ENCODE data around the gene LCN6. TPM values are rescaled to one million over a fixed set of nuclear protein-coding genes. Genes with fewer than 3 reads are reported as not detected.

Gene LCN6
- total and polyA plus RNA-seq, 9 of the 15 experiments (the other 6 are each of a cell fraction or from before 2014, with no cell fraction given) = 0.10 to 0.45 (median 0.37) TPM; not detected in 5

DNA sequence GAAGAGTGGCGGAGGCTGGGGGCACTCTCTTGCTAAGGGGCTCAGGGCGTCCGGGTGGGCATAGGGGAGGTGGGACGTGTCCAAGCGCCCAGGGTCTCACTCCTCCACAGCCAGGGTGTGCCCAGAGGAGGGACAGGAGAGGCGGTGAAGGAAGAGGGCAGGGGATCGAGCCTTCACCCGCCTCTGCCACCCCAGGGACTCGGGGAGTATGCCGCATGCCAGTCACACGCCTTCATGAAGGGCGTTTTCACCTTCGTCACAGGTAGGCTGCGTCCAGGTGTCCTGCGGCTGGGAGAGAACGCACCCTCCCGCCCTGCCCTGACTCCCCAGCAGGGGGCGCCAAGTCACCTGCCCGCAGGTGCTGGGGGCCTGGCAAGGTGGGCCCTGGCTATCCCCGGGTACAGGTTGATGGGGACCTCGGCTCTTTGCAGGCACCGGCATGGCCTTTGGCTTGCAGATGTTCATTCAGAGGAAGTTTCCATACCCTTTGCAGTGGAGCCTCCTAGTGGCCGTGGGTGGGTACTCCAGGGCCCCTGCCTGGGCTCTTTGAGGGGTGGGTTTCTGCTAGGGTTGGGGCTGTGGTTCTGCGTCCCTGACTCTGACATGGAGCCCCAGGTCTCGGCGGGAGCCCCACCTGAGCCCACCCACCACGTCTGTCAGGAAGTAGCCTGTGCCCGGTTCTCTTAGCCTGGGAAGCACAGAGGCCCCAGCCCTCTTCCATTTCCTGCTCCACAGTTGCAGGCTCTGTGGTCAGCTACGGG is 43.4 kb upstream of the LCN6 start (continued):
- TF ChIP-seq, protein P1, sequence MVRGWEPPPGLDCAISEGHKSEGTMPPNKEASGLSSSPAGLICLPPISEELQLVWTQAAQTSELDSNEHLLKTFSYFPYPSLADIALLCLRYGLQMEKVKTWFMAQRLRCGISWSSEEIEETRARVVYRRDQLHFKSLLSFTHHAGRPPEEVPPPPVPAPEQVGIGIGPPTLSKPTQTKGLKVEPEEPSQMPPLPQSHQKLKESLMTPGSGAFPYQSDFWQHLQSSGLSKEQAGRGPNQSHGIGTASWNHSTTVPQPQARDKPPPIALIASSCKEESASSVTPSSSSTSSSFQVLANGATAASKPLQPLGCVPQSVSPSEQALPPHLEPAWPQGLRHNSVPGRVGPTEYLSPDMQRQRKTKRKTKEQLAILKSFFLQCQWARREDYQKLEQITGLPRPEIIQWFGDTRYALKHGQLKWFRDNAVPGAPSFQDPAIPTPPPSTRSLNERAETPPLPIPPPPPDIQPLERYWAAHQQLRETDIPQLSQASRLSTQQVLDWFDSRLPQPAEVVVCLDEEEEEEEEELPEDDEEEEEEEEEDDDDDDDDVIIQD (CRISPR knock-in tag; IDR thresholded peaks at IDR 0.05) = no peak
- TF ChIP-seq XRCC5 (IDR thresholded peaks at IDR 0.05; ENCODE audit: low read depth, low read length) (peak; percentile 78; the same call in 1 of the 2 replicates), BRD9 (IDR thresholded peaks at IDR 0.05; ENCODE audit: low read depth, partially characterized antibody) (no peak), KDM2B (CRISPR knock-in tag; IDR thresholded peaks at IDR 0.05) (no peak), LCOR (CRISPR knock-in tag; IDR thresholded peaks at IDR 0.05) (peak; percentile 21; the same call in 1 of the 2 replicates), ZFPM2 (CRISPR knock-in tag; IDR thresholded peaks at IDR 0.05) (no peak), CTCFL (IDR thresholded peaks at IDR 0.05; ENCODE audit: borderline replicate concordance, insufficient read depth, low read depth, low read length, poor library complexity, severe bottlenecking) (peak; percentile 82), ZNF512 (tag; IDR thresholded peaks at IDR 0.05) (no peak), OTX1 (CRISPR knock-in tag; IDR thresholded peaks at IDR 0.05) (no peak), SP1 (CRISPR knock-in tag; IDR thresholded peaks at IDR 0.05) (no peak; the same call in 1 of the 2 replicates), ZNF134 (CRISPR knock-in tag; conservative IDR thresholded peaks at IDR 0.05) (no peak), IRF2 (CRISPR knock-in tag; IDR thresholded peaks at IDR 0.05) (no peak), ESRRA (IDR thresholded peaks at IDR 0.05; ENCODE audit: borderline replicate concordance, low read depth) (peak; percentile 44; the same call in 1 of the 2 replicates), FUS (optimal IDR thresholded peaks at IDR 0.05; ENCODE audit: low read depth, low read length) (no peak)
- TF ChIP-seq, protein P2, sequence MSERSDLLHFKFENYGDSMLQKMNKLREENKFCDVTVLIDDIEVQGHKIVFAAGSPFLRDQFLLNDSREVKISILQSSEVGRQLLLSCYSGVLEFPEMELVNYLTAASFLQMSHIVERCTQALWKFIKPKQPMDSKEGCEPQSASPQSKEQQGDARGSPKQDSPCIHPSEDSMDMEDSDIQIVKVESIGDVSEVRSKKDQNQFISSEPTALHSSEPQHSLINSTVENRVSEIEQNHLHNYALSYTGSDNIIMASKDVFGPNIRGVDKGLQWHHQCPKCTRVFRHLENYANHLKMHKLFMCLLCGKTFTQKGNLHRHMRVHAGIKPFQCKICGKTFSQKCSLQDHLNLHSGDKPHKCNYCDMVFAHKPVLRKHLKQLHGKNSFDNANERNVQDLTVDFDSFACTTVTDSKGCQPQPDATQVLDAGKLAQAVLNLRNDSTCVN (CRISPR knock-in tag; IDR thresholded peaks at IDR 0.05) = no peak
- TF ChIP-seq, protein P3, sequence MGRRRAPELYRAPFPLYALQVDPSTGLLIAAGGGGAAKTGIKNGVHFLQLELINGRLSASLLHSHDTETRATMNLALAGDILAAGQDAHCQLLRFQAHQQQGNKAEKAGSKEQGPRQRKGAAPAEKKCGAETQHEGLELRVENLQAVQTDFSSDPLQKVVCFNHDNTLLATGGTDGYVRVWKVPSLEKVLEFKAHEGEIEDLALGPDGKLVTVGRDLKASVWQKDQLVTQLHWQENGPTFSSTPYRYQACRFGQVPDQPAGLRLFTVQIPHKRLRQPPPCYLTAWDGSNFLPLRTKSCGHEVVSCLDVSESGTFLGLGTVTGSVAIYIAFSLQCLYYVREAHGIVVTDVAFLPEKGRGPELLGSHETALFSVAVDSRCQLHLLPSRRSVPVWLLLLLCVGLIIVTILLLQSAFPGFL (CRISPR knock-in tag; IDR thresholded peaks at IDR 0.05) = 0 out of 2 replicates have a peak, but pooled peaks have one; percentile 27
- TF ChIP-seq, protein P4, sequence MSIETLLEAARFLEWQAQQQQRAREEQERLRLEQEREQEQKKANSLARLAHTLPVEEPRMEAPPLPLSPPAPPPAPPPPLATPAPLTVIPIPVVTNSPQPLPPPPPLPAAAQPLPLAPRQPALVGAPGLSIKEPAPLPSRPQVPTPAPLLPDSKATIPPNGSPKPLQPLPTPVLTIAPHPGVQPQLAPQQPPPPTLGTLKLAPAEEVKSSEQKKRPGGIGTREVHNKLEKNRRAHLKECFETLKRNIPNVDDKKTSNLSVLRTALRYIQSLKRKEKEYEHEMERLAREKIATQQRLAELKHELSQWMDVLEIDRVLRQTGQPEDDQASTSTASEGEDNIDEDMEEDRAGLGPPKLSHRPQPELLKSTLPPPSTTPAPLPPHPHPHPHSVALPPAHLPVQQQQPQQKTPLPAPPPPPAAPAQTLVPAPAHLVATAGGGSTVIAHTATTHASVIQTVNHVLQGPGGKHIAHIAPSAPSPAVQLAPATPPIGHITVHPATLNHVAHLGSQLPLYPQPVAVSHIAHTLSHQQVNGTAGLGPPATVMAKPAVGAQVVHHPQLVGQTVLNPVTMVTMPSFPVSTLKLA (conservative IDR thresholded peaks at IDR 0.05) = no peak; a peak in 1 of 4 replicates

Data from K562 (cell line).